Stimulated activated naive CD8-positive, alpha-beta T cell treated with anti-CD3 and anti-CD28 coated beads, Interleukin-15, amount 100 ng/mL, for 72 hours (primary cell): ENCODE results near the gene INPP5D.
A peak's percentile ranks its signal among the peaks of the same experiment; 100 is the strongest.

Experiments used
- ATAC-seq: fragments of 150-1000 bp; cut with Tn5 transposase; 2 replicates; pipeline ENCODE4 v1.10.0; 2021; ENCODE audit warnings: mild to moderate bottlenecking, moderate library complexity
- DNase-seq, 2 donors: peaks; one replicate each; pipeline ENCODE4 v3.0.0; 2021 to 2022
- H3K27ac Mint-ChIP-seq, 2 donors: one replicate each; pipeline ENCODE4 v1.8.0; 2022; ENCODE audit warnings: mild to moderate bottlenecking in 2 of 2, mixed read lengths in 2 of 2, moderate library complexity in 2 of 2
- H3K27me3 Mint-ChIP-seq: one replicate; pipeline ENCODE4 v1.8.0; 2022; ENCODE audit warnings: mixed read lengths
- H3K4me1 Mint-ChIP-seq: one replicate; pipeline ENCODE4 v1.8.0; 2022; ENCODE audit warnings: mild to moderate bottlenecking, mixed read lengths
- H3K4me3 Mint-ChIP-seq, 2 donors: one replicate each; pipeline ENCODE4 v1.8.0; 2022; ENCODE audit warnings: mild to moderate bottlenecking in 2 of 2, mixed read lengths in 2 of 2, moderate library complexity in 1 of 2
- H3K9me3 Mint-ChIP-seq, 2 donors: one replicate each; pipeline ENCODE4 v1.8.0; 2022; ENCODE audit warnings: mixed read lengths in 2 of 2

The INPP5D gene

DNA sequence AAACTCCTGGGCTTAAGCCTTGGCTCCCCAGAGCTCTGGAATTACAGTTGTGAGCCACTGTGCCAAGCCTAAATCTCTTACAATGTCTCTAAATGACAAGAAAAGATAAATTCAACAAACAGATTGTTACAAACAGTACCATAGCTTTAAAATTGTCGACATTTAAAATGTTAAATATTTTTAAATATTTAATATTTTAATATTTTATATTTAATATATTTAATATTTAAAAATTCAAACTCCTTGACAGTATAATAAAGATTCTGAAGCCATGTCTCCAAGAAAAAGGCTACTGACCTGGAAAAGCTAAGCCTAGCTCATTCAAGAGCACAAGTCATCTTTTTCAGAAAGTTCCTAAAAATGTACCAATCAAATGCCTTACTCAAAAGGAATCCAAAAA is 75.3 kb downstream of the INPP5D start:
- Mint-ChIP-seq H3K4me1 (peaks cover 22% of the 10 kb centered on the region), H3K9me3 (peaks cover 0 to 11% of the 10 kb centered on the region in 2 donors), H3K4me3 (no peak overlapping the region), H3K27ac (no peak overlapping the region), H3K27me3 (no peaks in the 10 kb centered on the region)
- no peak for DNase-seq
- ATAC-seq = no peak

GRCh38 chr2:233137040-233137439 is 76.9 kb downstream of the INPP5D start:
- DNase-seq (no peak), ATAC-seq (no peak)
- Mint-ChIP-seq H3K27me3 (no peaks in the 10 kb centered on the region), H3K4me1 (peaks cover 33% of the 10 kb centered on the region), H3K9me3 (peaks cover 0 to 11% of the 10 kb centered on the region in 2 donors), H3K27ac (no peak overlapping the region), H3K4me3 (no peak overlapping the region)

GRCh38 chr2:233140077-233140585 is 80.0 kb downstream of the INPP5D start:
- peaks cover 54% of the 10 kb centered on the region for H3K4me1 Mint-ChIP-seq
- DNase-seq = no peak
- no peak for ATAC-seq
- H3K4me3 Mint-ChIP-seq = no peak overlapping the region
- no peaks in the 10 kb centered on the region for H3K27me3 Mint-ChIP-seq
- peaks cover 8 to 9% of the 10 kb centered on the region in 2 donors for H3K9me3 Mint-ChIP-seq
- peak overlapping the region; percentile 12 to 55 for H3K27ac Mint-ChIP-seq

DNA sequence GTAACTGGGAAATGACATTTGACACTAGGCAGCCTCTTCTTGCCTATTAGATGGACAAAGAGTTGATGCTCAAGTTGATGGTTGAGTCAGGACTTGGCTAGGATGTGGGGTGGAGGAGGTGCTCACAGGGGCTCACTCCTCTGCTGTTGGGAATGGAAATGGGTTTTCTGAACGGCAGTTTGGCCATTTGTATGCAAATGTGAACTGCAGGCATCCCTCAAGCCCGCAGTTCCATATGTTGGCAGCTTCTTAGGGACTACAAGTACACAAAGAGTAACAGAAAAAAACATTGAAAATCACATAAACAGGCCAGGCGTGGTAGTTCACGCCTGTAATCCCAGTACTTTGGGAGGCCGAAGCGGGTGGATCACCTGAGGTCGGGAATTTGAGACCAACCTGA is 80.8 kb downstream of the INPP5D start:
- peaks cover 8 to 9% of the 10 kb centered on the region in 2 donors for H3K9me3 Mint-ChIP-seq
- H3K27ac Mint-ChIP-seq = peak overlapping the region in 1 of 2 donors; percentile 78
- H3K27me3 Mint-ChIP-seq = no peaks in the 10 kb centered on the region
- peaks cover 54% of the 10 kb centered on the region for H3K4me1 Mint-ChIP-seq
- H3K4me3 Mint-ChIP-seq = peak overlapping the region in 1 of 2 donors; percentile 3
- ATAC-seq (no peak), DNase-seq (no peak)

- peak overlapping the region; percentile 40 to 49 for H3K4me3 Mint-ChIP-seq
- DNase-seq (no peak), ATAC-seq (peak; percentile 19)
- peaks cover 8 to 9% of the 10 kb centered on the region in 2 donors for H3K9me3 Mint-ChIP-seq
- H3K4me1 Mint-ChIP-seq = peaks cover 54% of the 10 kb centered on the region
- H3K27ac Mint-ChIP-seq = no peak overlapping the region
- H3K27me3 Mint-ChIP-seq = no peaks in the 10 kb centered on the region
Observed at GRCh38 chr2:233141901-233142300, 81.8 kb downstream of the INPP5D start.

DNA sequence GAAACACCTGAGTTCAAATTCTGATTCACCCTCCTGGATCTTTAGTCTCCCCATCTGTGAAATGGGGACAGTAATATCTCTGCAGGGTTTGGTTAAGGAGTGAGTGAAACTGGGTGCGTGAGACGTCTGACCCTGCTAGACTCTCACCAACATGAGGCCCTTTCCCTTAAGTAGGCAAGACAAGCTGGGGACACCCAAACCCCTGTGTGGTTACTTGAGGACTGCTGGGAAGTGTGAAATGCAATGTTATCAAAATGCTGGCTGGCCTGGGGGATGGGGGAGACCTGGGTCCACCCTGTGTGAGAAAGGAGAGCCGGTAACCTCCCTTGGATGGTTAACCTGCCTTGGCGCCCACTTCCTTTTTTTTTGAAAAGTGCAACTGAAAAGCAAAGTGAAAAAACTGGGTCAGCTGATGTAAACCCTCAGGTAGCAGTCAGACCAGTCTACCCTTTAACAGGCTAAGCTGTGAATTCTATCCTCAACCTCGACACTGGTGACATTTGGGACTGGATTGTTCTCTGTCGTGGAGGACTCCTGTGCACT is 82.3 kb downstream of the INPP5D start:
- Mint-ChIP-seq H3K4me1 (peaks cover 54% of the 10 kb centered on the region), H3K9me3 (peaks cover 8 to 9% of the 10 kb centered on the region in 2 donors), H3K4me3 (peak overlapping the region; percentile 40 to 49), H3K27ac (peak overlapping the region in 1 of 2 donors; percentile 55), H3K27me3 (no peaks in the 10 kb centered on the region)
- DNase-seq (peak; percentile 40 to 82), ATAC-seq (peak; percentile 95)

DNA sequence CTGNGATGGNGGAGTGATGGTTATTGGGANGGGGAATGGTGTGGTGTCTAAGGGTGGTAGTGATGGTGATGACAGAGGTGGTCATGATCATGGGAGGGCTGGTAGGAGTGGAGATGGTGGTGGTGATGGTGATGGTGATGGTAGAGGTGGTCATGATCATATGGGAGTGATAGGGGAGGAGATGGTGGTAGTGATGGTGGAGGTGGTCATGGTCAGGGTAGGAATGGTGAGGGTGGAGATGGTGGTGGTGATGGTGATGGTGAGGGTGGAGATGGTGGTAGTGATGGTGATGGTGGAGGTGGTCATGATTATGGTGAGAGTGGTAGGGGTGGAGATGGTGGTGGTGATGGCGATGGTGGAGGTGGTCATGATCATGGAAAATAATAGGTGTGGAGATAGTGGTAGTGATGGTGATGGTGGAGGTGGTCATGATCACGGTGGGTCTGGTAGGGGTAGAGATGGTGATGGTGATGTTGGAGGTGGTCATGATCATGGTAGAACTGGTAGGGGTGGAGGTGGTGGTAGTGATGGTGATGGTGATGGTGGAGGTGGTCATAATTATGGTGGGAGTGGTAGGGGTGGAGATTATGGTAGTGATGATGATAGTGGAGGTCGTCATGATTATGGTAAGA is 83.7 kb downstream of the INPP5D start:
- Mint-ChIP-seq H3K27me3 (no peaks in the 10 kb centered on the region), H3K4me1 (peaks cover 54% of the 10 kb centered on the region), H3K4me3 (no peak overlapping the region), H3K27ac (peak overlapping the region; percentile 42 to 56), H3K9me3 (peaks cover 8 to 9% of the 10 kb centered on the region in 2 donors)
- DNase-seq = no peak
- no peak for ATAC-seq

- Mint-ChIP-seq H3K27me3 (no peaks in the 10 kb centered on the region), H3K27ac (peak overlapping the region in 1 of 2 donors; percentile 47), H3K4me1 (peaks cover 35% of the 10 kb centered on the region), H3K4me3 (no peak overlapping the region), H3K9me3 (peaks cover 8 to 9% of the 10 kb centered on the region in 2 donors)
- ATAC-seq = no peak
- no peak for DNase-seq
Observed at GRCh38 chr2:233145726-233146125, 85.6 kb downstream of the INPP5D start.

GRCh38 chr2:233146194-233146593 is 86.1 kb downstream of the INPP5D start:
- H3K27ac Mint-ChIP-seq = no peak overlapping the region
- no peaks in the 10 kb centered on the region for H3K27me3 Mint-ChIP-seq
- peaks cover 8 to 9% of the 10 kb centered on the region in 2 donors for H3K9me3 Mint-ChIP-seq
- H3K4me1 Mint-ChIP-seq = peaks cover 30% of the 10 kb centered on the region
- no peak for ATAC-seq
- peak overlapping the region in 1 of 2 donors; percentile 3 for H3K4me3 Mint-ChIP-seq
- no peak for DNase-seq

GRCh38 chr2:233147136-233147828 is 87.1 kb downstream of the INPP5D start:
- ATAC-seq = no peak
- Mint-ChIP-seq H3K4me1 (peaks cover 20% of the 10 kb centered on the region), H3K27ac (peak overlapping the region in 1 of 2 donors; percentile 50)

GRCh38 chr2:233147829-233148167 is 87.7 kb downstream of the INPP5D start:
- Mint-ChIP-seq H3K9me3 (peaks cover 8 to 9% of the 10 kb centered on the region in 2 donors), H3K27me3 (no peaks in the 10 kb centered on the region), H3K4me3 (no peak overlapping the region), H3K27ac (no peak overlapping the region), H3K4me1 (peaks cover 20% of the 10 kb centered on the region)
- no peak for DNase-seq
- ATAC-seq = no peak

More at GRCh38 chr2:233147136-233147828, 87.1 kb downstream of the INPP5D start:
- Mint-ChIP-seq H3K27me3 (no peaks in the 10 kb centered on the region), H3K4me3 (no peak overlapping the region), H3K9me3 (peaks cover 8 to 9% of the 10 kb centered on the region in 2 donors)
- DNase-seq = no peak

DNA sequence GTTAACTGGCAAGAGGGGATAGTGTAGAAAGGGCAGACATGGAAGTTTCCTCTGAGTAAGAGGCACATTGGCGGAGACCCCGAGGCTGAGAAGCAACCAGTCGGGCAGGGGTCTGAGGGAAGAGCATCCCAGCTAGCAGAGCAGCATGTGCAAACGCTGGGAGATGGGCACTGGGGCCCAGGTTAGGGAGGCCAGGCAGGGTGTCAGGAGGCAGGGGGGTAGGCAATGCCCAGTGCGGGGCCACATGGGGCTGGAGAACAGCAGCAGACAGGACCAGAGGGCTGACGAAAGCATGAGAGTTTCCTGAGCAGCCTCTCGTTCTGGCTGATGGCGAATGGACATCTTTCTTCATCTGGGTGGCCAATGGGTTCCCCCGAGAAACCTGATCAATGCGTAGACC is 88.2 kb downstream of the INPP5D start:
- Mint-ChIP-seq H3K4me1 (peaks cover 20% of the 10 kb centered on the region), H3K27ac (no peak overlapping the region)

GRCh38 chr2:233152541-233152940 is 92.4 kb downstream of the INPP5D start:
- Mint-ChIP-seq H3K27ac (peak overlapping the region in 1 of 2 donors; percentile 61), H3K4me3 (no peak overlapping the region), H3K27me3 (no peaks in the 10 kb centered on the region), H3K9me3 (no peaks in the 10 kb centered on the region), H3K4me1 (peaks cover 12% of the 10 kb centered on the region)
- ATAC-seq = no peak
- DNase-seq = no peak

More for the DNA sequence above, 88.2 kb downstream of the INPP5D start:
- no peak overlapping the region for H3K4me3 Mint-ChIP-seq
- ATAC-seq (no peak), DNase-seq (no peak)
- peaks cover 7 to 9% of the 10 kb centered on the region in 2 donors for H3K9me3 Mint-ChIP-seq
- no peaks in the 10 kb centered on the region for H3K27me3 Mint-ChIP-seq

DNA sequence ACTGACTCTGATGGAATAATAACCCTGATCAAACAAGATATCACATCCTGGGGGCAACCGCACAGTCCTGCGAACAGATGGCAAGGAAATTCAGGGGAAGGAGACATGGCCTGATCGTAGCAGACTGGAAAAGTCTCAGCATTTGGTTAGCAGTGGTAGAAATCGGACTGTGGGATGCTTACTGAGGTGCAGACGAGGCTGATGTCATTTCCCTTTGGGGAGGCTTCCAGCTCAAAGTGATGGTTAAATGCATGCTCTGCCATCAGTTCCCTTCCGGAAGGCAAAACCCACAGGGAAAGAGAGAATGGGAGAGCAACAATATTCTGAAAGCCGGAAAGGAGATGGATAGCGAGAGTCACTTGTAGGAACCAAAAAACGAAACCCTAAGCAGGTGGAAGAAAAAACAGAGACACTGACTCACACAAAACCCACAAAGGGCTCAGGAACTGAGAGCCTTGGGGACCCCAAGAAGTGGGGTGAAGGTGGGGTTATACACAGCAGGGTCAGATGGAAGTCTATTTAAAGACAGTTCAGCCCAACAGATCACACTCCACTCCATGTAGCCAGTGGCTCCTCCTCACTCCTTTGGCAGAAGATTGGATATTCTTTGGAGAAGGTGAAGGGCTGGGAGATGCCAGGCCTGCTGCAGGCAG is 93.1 kb downstream of the INPP5D start:
- DNase-seq (no peak), ATAC-seq (no peak)
- Mint-ChIP-seq H3K27me3 (no peaks in the 10 kb centered on the region), H3K27ac (peak overlapping the region; percentile 44 to 61), H3K4me1 (peaks cover 12% of the 10 kb centered on the region), H3K4me3 (no peak overlapping the region), H3K9me3 (no peaks in the 10 kb centered on the region)

- DNase-seq (no peak), ATAC-seq (no peak)
- no peak overlapping the region for H3K27ac Mint-ChIP-seq
- H3K9me3 Mint-ChIP-seq = no peaks in the 10 kb centered on the region
- H3K27me3 Mint-ChIP-seq = no peaks in the 10 kb centered on the region
- H3K4me1 Mint-ChIP-seq = peaks cover 12% of the 10 kb centered on the region
- H3K4me3 Mint-ChIP-seq = no peak overlapping the region
Observed at GRCh38 chr2:233156001-233156400, 95.9 kb downstream of the INPP5D start.
